ENCODE data around the gene CARNS1.

GRCh38 chr11:67366961-67367760 is 48.3 kb upstream of the CARNS1 start:
- TF ChIP-seq CTCF (IDR thresholded peaks at IDR 0.05) (no peak), TP53 (CRISPR knock-in tag; IDR thresholded peaks at IDR 0.05) (no peak), CREB1 (CRISPR knock-in tag; IDR thresholded peaks at IDR 0.05) (no peak), ATF2 (CRISPR knock-in tag; IDR thresholded peaks at IDR 0.05; ENCODE audit: borderline replicate concordance, low read depth) (no peak), FOXP4 (CRISPR knock-in tag; IDR thresholded peaks at IDR 0.05) (no peak), TCF7 (CRISPR knock-in tag; IDR thresholded peaks at IDR 0.05; ENCODE audit: low read depth) (no peak), CREM (CRISPR knock-in tag; IDR thresholded peaks at IDR 0.05) (no peak)

Measured in WTC11 (cell line).